ENCODE measurements around the gene RAPGEF2. TPM values are rescaled to one million over a fixed set of nuclear protein-coding genes. Genes with fewer than 3 reads are reported as not detected.
A peak's percentile ranks its signal among the peaks of the same experiment; 100 is the strongest.

Gene RAPGEF2
- total and polyA plus RNA-seq, 8 donors, result 3.3 to 78.1 (median 37.2) TPM

DNA sequence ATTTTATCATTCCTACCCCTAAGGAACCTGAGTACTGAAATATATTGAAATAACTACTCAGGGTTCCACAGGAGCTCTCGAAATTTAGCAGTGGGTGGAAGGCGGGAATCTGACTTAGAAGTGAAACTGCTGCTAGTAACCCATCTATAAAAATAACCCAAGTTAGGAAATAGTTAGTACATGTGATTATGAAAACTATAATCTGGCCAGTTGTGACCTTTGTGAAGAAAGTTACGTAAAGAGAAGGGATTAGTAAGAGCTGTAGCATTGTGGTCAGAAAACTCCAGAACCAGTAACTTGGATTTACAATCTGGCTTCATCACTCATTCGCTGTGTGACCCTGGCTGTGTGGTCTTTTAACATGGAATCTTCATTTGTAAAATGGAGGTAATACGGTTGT, 175.5 kb downstream of the RAPGEF2 start:
- Histone ChIP-seq H3K27me3 (no peaks in the 10 kb centered on the region), H3K36me3 (no peaks in the 10 kb centered on the region), H3K27ac (no peak overlapping the region), H3K4me3 (no peak overlapping the region), H3K9me3 (no peaks in the 10 kb centered on the region), H3K4me1 (peaks cover 0 to 43% (median 23%) of the 10 kb centered on the region in 4 donors)
- DNase-seq, result no peak
- 80 to 93% (median 87%) methylated on average over 5 of the region's 5 CpGs for WGBS, 5 donors
- intact Hi-C loops (cut with DNase I; ENCODE audit: low total_unique reads), result no loop called here
- TF ChIP-seq, protein P1, sequence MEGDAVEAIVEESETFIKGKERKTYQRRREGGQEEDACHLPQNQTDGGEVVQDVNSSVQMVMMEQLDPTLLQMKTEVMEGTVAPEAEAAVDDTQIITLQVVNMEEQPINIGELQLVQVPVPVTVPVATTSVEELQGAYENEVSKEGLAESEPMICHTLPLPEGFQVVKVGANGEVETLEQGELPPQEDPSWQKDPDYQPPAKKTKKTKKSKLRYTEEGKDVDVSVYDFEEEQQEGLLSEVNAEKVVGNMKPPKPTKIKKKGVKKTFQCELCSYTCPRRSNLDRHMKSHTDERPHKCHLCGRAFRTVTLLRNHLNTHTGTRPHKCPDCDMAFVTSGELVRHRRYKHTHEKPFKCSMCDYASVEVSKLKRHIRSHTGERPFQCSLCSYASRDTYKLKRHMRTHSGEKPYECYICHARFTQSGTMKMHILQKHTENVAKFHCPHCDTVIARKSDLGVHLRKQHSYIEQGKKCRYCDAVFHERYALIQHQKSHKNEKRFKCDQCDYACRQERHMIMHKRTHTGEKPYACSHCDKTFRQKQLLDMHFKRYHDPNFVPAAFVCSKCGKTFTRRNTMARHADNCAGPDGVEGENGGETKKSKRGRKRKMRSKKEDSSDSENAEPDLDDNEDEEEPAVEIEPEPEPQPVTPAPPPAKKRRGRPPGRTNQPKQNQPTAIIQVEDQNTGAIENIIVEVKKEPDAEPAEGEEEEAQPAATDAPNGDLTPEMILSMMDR (IDR thresholded peaks at IDR 0.05), result no peak
- TF ChIP-seq EP300 (IDR thresholded peaks at IDR 0.05) (no peak), POLR2A (IDR thresholded peaks at IDR 0.05) (no peak)

DNA sequence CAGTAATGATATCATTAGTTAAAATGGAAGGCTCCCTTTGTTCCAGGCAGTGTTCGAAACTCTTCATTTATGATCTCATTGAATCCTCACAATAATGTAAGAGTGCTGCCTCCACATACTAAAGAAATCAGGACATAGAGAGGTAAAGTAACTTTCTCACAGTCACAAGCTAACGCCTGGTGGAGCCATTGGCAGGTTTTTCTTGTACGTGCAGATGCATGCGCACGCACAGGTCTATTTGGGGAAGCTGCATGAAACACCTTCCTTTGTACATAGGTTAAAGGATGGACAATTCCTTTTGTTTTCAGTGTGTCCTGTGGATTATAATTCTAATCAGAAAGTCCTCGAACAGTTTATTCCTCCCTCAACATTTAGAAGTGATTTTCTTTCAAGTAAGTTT, 176.2 kb downstream of the RAPGEF2 start:
- H3K4me3 ChIP-seq, result no peak overlapping the region
- peaks cover 0 to 40% (median 22%) of the 10 kb centered on the region in 4 donors for H3K4me1 ChIP-seq
- DNase-seq, result no peak
- no peak for TF ChIP-seq EP300 (IDR thresholded peaks at IDR 0.05)
- TF ChIP-seq, protein P1 (IDR thresholded peaks at IDR 0.05), result no peak
- TF ChIP-seq POLR2AphosphoS5 (IDR thresholded peaks at IDR 0.05), result no peak
- TF ChIP-seq POLR2A (IDR thresholded peaks at IDR 0.05), result no peak
- H3K9me3 ChIP-seq, result no peaks in the 10 kb centered on the region
- H3K36me3 ChIP-seq, result no peaks in the 10 kb centered on the region
- intact Hi-C loops (cut with DNase I; ENCODE audit: low total_unique reads), result no loop called here
- 92 to 96% (median 95%) methylated on average over 6 of the region's 6 CpGs for WGBS, 5 donors
- no peak overlapping the region for H3K27ac ChIP-seq
- no peaks in the 10 kb centered on the region for H3K27me3 ChIP-seq

DNA sequence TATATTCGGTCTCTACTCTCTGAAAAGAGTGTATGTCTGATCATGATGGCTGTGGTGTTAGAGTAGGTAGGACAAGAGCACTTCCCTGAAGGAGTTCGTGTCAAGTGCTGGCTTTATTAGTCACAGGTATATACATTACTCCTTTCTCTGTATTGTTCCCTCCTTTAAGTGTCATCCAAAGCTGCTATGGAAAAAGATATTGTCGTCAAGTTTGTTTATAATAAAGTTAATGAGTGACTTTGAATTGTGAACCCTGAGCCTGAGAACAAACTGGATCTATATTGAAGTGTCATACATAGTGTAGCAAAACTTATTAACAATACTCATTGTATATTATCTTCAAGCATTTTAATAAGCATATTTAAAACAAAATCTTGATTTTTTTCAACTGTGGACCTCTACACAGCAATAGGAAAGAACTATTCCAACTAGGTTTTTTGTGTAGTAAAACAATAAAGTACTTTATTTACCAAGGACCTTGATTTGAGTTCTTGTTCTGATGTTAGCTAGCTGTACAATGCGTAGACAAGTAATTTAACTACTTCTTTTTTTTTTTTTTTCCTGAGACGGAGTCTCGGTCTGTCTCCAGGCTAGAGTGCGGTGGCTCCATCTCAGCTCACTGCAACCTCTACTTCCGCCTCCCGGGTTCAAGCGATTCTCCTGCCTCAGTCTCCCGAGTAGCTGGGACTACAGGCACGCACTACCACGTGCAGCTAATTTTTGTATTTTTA, 177.7 kb downstream of the RAPGEF2 start:
- H3K9me3 ChIP-seq, result no peaks in the 10 kb centered on the region
- H3K36me3 ChIP-seq, result no peaks in the 10 kb centered on the region
- H3K27ac ChIP-seq, result no peak overlapping the region
- TF ChIP-seq EP300 (IDR thresholded peaks at IDR 0.05) (no peak), POLR2A (IDR thresholded peaks at IDR 0.05) (no peak), POLR2AphosphoS5 (IDR thresholded peaks at IDR 0.05) (no peak)
- TF ChIP-seq, protein P1 (IDR thresholded peaks at IDR 0.05), result no peak
- peak in 1 of 2 donors; percentile 20 for DNase-seq
- H3K27me3 ChIP-seq, result no peaks in the 10 kb centered on the region
- no peak overlapping the region for H3K4me3 ChIP-seq
- 81 to 93% (median 85%) methylated on average over 13 of the region's 13 CpGs for WGBS, 5 donors
- intact Hi-C loops (cut with DNase I; ENCODE audit: low total_unique reads), result no loop called here
- H3K4me1 ChIP-seq, result peaks cover 0 to 39% (median 17%) of the 10 kb centered on the region in 4 donors

DNA sequence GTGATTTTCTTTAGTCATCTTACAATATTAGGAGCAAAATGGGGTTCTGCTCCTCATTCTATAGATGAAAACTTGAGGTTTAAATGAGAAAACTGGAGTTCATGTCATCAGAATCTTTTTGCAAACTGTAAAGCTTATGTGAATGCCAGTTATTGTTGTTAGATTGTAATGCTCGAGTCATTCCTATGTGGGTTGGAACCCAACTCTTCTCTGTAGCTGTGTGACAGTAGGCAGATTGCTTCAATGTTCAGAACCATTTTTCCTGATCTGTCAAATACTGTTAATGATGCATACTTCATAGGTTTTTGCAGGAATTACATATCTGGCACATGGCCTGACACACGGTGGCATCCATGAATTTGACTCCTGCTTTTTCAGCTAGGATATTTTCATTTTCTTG, 178.9 kb downstream of the RAPGEF2 start:
- Histone ChIP-seq H3K27me3 (no peaks in the 10 kb centered on the region), H3K27ac (no peak overlapping the region), H3K4me1 (peaks cover 0 to 39% (median 17%) of the 10 kb centered on the region in 4 donors), H3K36me3 (no peaks in the 10 kb centered on the region), H3K9me3 (no peaks in the 10 kb centered on the region), H3K4me3 (no peak overlapping the region)
- intact Hi-C loops (cut with DNase I; ENCODE audit: low total_unique reads), result no loop called here
- no peak for DNase-seq
- WGBS, 5 donors, result 87 to 99% (median 92%) methylated on average over 2 of the region's 2 CpGs
- TF ChIP-seq, protein P1 (IDR thresholded peaks at IDR 0.05), result no peak
- TF ChIP-seq POLR2AphosphoS5 (IDR thresholded peaks at IDR 0.05) (no peak), POLR2A (IDR thresholded peaks at IDR 0.05) (no peak), EP300 (IDR thresholded peaks at IDR 0.05) (no peak)

Measured in stomach (tissue), 9 donors.